Right lobe of liver (tissue), 4 donors: Measurements from ENCODE around the gene SETBP1.

Experiments
- POLR2A ChIP-seq: fragments of 450-650 bp; IDR thresholded peaks from one replicate; pipeline ENCODE4 v1.6.1; 2017; ENCODE audit warnings: antibody characterized with exemption, mild to moderate bottlenecking
- TF ChIP-seq, protein P1 (sequence below), 4 donors: fragments of 200-600 bp in 3 of 4; fragments of 450-650 bp in 1 of 4; IDR thresholded peaks; one replicate each; pipeline versions ENCODE4 v1.5.1 to v1.8.0; 2016 to 2022; ENCODE audit warnings: antibody characterized with exemption in 4 of 4, mild to moderate bottlenecking in 2 of 4
- donor health status: DM: no; HTN: no; CAD: no.
- donor health status: DM: no; HTN: no; CAD: no.
- donor health status: DM: no; HTN: yes; CAD: no.

DNA sequence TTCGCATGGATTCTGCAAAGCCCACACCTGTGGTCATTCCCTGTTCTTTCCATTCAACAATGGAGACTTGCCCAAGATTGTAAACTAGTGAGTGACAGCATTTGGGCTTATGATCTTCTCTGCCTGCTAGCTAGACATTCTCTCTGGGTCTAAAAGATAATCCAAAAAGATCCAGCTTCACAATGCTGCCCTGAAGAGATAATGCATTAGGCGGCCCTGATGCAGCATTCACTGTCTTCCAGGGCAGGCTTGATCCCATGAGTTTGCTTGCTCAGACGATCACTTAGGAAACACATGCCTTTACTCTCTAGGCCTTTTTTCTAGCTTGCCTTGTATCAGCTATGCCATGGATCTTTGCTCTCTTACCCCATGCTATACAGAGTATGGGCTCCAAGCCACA is 196.1 kb downstream of the SETBP1 start:
- TF ChIP-seq, protein P1, sequence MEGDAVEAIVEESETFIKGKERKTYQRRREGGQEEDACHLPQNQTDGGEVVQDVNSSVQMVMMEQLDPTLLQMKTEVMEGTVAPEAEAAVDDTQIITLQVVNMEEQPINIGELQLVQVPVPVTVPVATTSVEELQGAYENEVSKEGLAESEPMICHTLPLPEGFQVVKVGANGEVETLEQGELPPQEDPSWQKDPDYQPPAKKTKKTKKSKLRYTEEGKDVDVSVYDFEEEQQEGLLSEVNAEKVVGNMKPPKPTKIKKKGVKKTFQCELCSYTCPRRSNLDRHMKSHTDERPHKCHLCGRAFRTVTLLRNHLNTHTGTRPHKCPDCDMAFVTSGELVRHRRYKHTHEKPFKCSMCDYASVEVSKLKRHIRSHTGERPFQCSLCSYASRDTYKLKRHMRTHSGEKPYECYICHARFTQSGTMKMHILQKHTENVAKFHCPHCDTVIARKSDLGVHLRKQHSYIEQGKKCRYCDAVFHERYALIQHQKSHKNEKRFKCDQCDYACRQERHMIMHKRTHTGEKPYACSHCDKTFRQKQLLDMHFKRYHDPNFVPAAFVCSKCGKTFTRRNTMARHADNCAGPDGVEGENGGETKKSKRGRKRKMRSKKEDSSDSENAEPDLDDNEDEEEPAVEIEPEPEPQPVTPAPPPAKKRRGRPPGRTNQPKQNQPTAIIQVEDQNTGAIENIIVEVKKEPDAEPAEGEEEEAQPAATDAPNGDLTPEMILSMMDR (IDR thresholded peaks at IDR 0.05), result no peak
- no peak for TF ChIP-seq POLR2A
